Superior temporal gyrus (tissue), 1 donor: ENCODE measurements around the gene POLR3H.
A peak's percentile ranks its signal among the peaks of the same experiment; 100 is the strongest.

Experiments
- DNase-seq: peaks from one replicate; pipeline ENCODE4 v3.0.0-alpha.2; 2016; ENCODE audit errors: extremely low spot score

Gene POLR3H

GRCh38 chr22:41535244-41535643, 9.0 kb downstream of the POLR3H start:
- DNase-seq, result no peak

DNA sequence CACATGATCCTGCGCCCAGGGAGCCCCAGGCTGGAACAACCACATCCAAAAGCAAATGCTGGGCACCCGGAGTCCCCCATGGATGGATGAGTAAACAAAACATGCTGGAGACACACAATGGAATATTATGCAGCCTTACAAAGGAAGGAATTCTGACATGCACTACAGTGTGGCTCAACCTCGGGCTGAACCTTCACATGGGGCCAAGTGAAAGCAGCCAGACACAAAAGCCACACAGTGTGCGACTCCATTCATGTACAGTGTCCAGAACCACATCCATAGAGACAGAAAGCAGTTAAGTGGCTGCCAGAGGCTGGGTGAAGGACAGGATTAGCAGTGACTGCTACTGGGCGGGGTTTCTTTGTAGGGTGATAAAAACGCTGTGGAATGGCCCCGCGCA, 10.1 kb downstream of the POLR3H start:
- no peak for DNase-seq

- peak; percentile 82 for DNase-seq
Measured at GRCh38 chr22:41532908-41533825, 11.1 kb downstream of the POLR3H start.

- no peak for DNase-seq
Measured at GRCh38 chr22:41531715-41532477, 12.4 kb downstream of the POLR3H start.

GRCh38 chr22:41530890-41531714, 13.2 kb downstream of the POLR3H start:
- no peak for DNase-seq

GRCh38 chr22:41528938-41529561, 15.2 kb downstream of the POLR3H start:
- no peak for DNase-seq

DNA sequence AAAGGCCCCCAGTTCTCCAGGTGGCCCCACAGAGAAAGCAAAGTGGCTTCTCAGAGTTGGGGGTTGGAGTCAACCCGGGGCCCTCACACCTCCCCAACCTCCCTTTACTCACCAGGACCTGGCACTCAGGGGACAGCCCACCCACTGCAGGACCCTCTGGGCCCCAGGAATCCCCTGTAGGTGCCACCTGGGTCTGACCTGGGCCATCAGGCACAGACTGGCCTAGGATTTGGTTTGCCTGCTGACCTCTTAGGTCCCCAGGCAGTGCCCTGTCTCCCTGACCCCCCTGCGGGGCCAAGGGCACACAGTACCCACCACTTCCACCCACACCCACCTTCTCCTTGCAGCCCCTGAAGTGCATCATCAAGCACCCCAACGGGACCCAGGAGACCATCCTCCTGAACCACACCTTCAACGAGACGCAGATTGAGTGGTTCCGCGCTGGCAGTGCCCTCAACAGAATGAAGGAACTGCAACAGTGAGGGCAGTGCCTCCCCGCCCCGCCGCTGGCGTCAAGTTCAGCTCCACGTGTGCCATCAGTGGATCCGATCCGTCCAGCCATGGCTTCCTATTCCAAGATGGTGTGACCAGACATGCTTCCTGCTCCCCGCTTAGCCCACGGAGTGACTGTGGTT, 16.0 kb downstream of the POLR3H start:
- DNase-seq, result no peak

- DNase-seq, result peak; percentile 67
Measured at GRCh38 chr22:41526830-41527799, 17.2 kb downstream of the POLR3H start.

DNA sequence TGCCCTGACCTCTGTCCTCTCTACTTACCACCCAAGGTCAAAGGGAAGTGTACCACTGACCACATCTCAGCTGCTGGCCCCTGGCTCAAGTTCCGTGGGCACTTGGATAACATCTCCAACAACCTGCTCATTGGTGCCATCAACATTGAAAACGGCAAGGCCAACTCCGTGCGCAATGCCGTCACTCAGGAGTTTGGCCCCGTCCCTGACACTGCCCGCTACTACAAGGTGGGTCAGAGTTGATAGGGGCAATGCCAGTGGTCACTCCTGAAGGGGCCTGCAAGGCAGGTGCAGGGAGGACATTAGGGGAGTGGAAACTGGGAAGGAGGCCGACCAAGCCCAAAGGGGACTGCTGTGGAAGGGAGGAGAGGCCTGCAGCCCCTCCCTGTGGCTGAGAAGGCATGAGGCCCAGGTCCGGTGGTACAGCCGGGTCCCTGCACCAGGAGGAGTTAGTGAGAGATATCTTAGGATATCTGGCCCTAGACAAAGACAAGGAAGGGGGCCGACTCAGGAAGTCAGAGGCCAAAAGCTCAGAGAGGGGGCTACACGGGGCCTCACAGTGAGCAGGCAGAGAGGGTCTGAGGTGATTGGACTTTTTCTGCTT, 17.9 kb downstream of the POLR3H start:
- DNase-seq, result no peak

DNA sequence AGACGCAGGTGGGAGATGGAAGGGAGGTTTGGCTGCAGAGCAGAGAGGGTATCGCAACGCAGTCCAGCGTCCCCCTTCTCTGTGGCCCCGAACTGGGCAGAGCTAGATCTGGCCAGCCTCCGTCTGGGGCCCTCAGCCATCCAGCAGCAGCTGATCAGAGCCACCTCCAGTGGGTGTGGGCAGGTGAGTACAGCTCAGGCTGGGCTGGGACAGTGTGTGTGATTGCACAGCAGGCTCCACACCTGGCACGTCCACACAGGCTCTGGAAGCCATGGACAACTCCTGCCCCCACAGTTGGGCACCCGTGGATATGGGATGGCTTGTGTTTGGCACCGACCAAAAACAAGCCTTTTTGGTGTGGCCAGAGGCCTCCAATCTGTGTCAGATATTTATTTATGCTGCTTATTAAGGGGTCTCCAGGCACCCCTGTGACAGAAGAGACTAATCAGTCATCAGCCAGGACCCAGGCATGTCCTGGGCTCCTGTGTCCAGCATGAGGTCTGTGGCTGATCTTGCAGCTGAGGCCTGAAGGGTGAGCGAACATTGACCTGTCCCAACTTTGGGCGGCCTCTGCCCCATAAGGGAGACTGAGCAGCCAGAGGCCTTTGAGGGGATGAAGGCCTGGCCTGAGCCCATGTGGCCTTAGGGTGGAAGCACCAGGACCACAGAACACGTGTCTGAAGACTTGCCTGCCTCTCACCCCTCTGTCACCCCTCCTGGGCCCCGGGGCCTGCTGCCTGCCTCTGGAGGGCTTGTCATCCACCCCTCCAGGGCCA, 18.6 kb downstream of the POLR3H start:
- DNase-seq, result no peak

GRCh38 chr22:41524809-41525449, 19.3 kb downstream of the POLR3H start:
- no peak for DNase-seq

DNA sequence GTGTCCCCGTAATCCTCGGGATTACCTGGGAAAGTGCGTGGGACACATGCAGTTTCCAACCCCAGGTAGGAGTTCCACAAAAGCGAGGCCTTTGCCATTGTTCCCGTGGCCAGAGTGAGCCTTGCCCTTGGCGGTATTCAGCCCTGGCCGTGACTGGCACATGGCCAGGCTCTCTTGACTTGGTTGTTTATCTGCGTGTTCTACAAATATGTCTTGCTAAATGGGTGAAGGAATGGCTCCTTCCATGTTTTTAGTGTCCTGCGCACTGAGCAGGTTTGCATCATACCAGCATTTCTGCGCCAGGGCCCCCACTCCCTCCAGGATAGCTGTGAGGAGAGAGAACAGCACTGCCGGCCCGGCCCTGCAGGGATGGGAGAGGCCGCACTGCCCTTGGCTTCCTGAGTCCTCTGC, 20.0 kb downstream of the POLR3H start:
- DNase-seq, result no peak

GRCh38 chr22:41523464-41524221, 20.6 kb downstream of the POLR3H start:
- no peak for DNase-seq

GRCh38 chr22:41522813-41523212, 21.5 kb downstream of the POLR3H start:
- no peak for DNase-seq

DNA sequence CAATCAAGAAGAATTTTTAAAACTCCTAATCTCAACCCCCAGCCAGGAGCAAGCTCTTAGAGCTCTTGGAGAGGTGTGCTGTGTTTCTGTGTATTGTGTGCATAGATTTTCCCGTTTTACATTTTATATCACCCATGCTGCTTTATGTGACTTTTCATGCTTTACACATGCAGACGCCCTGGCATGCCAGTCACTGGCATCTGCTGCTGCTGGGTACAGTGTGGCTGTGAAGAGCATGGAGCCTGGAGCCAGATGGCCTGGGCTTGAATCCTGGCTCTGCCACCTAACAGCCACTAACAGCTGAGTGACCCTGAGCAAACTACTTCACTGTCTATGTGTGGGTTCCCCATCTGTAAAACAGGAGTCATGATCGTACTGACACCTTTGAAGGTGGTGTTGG, 23.1 kb downstream of the POLR3H start:
- DNase-seq, result no peak

DNA sequence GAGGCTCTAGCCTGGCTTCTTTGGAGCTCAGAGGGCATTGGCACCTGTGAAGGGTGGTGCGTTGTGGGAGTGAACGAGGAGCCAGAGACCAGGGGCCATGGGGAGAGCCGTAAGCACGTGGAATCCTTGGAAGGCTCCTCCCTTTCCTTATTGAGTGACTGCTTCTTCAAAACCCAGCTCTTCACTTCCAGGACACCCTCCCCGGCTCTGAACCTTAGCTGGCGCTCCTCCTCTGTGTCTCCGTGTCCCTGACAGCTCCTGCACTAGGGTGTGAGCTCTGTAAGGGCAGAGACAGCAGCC, 26.3 kb downstream of the POLR3H start:
- no peak for DNase-seq

DNA sequence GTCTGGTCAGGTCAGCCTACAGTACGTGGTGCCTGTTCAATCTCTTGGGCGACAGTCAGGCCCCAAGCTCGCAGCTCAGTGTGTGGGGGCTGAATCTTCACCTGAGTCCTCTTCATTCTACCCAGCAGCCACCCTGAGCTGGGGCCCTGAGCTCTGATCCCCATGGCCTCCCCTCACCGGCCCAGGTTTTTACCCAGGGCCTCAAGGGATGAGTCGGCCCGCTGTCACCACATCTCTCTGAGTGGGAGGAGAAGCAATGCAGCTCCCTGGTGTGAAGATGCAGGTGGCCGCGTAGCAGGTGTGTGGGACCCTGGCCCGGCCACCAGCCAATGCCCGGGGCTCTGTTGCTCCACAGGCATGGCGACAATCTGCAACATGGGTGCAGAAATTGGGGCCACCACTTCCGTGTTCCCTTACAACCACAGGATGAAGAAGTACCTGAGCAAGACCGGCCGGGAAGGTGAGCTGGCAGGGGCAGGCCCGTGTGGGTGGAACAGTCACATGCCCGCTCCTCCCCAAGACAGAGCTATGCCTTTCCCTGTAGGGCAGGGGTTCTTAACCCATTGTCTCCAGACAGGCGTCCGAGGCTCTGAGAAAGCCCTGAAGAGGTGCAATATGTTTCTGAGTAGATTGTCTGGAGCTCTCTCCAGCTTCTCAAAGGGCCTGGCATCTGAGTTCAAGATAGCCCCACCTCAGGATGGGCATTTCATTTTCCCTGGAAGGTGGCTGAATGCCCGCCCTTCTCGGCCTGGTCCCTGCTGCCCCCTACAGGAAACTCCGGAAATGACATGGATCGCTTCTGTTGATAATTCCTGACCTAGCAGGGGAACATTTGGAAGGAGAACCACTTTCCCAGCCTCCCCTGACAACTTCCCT, 26.9 kb downstream of the POLR3H start:
- DNase-seq, result peak; percentile 96
